ENCODE measurements around the gene GDF15. TPM values are rescaled to one million over a fixed set of nuclear protein-coding genes. Genes with fewer than 3 reads are reported as not detected.

GDF15 gene
- total RNA-seq, 1 experiment from 2014 or later: 27.3 TPM

GRCh38 chr19:18436671-18437490, 50.9 kb downstream of the GDF15 start (continued):
- TF ChIP-seq MAX (CRISPR knock-in tag; IDR thresholded peaks at IDR 0.05) (peak; percentile 75), ATF2 (CRISPR knock-in tag; IDR thresholded peaks at IDR 0.05; ENCODE audit: borderline replicate concordance, low read depth) (no peak), AFF4 (CRISPR knock-in tag; IDR thresholded peaks at IDR 0.05; ENCODE audit: borderline replicate concordance) (no peak), NFE2L1 (CRISPR knock-in tag; IDR thresholded peaks at IDR 0.05) (0 out of 2 replicates have a peak, but pooled peaks have one; percentile 29), FOXK1 (CRISPR knock-in tag; IDR thresholded peaks at IDR 0.05) (peak; percentile 40), ZNF423 (CRISPR knock-in tag; IDR thresholded peaks at IDR 0.05) (no peak), KAT7 (CRISPR knock-in tag; IDR thresholded peaks at IDR 0.05; ENCODE audit: borderline replicate concordance) (peak; percentile 37; the same call in 1 of the 2 replicates), JUN (CRISPR knock-in tag; IDR thresholded peaks at IDR 0.05) (peak; percentile 56; the same call in 1 of the 2 replicates), SP1 (CRISPR knock-in tag; conservative IDR thresholded peaks at IDR 0.05) (peak; percentile 71), NFYB (CRISPR knock-in tag; conservative IDR thresholded peaks at IDR 0.05; ENCODE audit: low read depth) (0 out of 2 replicates have a peak, but pooled peaks have one; percentile 19), OVOL2 (CRISPR knock-in tag; IDR thresholded peaks at IDR 0.05; ENCODE audit: borderline replicate concordance) (no peak), GABPB1 (CRISPR knock-in tag; IDR thresholded peaks at IDR 0.05) (no peak), RORB (CRISPR knock-in tag; IDR thresholded peaks at IDR 0.05) (no peak)

- Mint-ChIP-seq H3K36me3 (peaks cover 7% of the 10 kb centered on the region), H3K4me1 (peaks cover 29% of the 10 kb centered on the region), H3K9me3 (peaks cover 5% of the 10 kb centered on the region), H3K4me3 (peak within 1 kb of the TSS; percentile 66), H3K27ac (peak within 1 kb of the TSS; percentile 91), H3K27me3 (ENCODE audit: low read depth) (no peaks in the 10 kb centered on the region)
- no peak for TF ChIP-seq ZNF317 (CRISPR knock-in tag; IDR thresholded peaks at IDR 0.05; ENCODE audit: borderline replicate concordance, low read depth)
- TF ChIP-seq USF1 (CRISPR knock-in tag; IDR thresholded peaks at IDR 0.05): no peak; the same call in 1 of the 2 replicates
- no peak for TF ChIP-seq ZNF219 (CRISPR knock-in tag; IDR thresholded peaks at IDR 0.05; ENCODE audit: borderline replicate concordance)
- TF ChIP-seq TEAD4 (CRISPR knock-in tag; IDR thresholded peaks at IDR 0.05): 0 out of 2 replicates have a peak, but pooled peaks have one; percentile 29
- 0 out of 2 replicates have a peak, but pooled peaks have one; percentile 64 for TF ChIP-seq ARID4B (CRISPR knock-in tag; IDR thresholded peaks at IDR 0.05; ENCODE audit: borderline replicate concordance)
- no peak for TF ChIP-seq ZNF138 (CRISPR knock-in tag; conservative IDR thresholded peaks at IDR 0.05)
- TF ChIP-seq MXD4 (CRISPR knock-in tag; IDR thresholded peaks at IDR 0.05; ENCODE audit: borderline replicate concordance): no peak
- peak; percentile 19; the same call in 1 of the 2 replicates for TF ChIP-seq TEAD1 (CRISPR knock-in tag; IDR thresholded peaks at IDR 0.05)
- peak; percentile 68 for TF ChIP-seq MAX (CRISPR knock-in tag; IDR thresholded peaks at IDR 0.05)
- TF ChIP-seq NFYB (CRISPR knock-in tag; conservative IDR thresholded peaks at IDR 0.05; ENCODE audit: low read depth): 0 out of 2 replicates have a peak, but pooled peaks have one; percentile 28
- ChIA-PET CTCF (interaction anchor here (0.5 to 3.5 kb wide), 17 partner anchors 9 to 898 kb away, joined by 3 to 27 read pairs (median 4); partner anchors contain the start of genes ELL and SSBP4), POLR2A (interaction anchor here (0.6 kb wide), 3 partner anchors 9 to 338 kb away, joined by 3 to 8 read pairs (median 4); no protein-coding TSS in a partner anchor)
- ATAC-seq (peak; percentile 6), DNase-seq (ENCODE audit: low spot score) (peak; percentile 74)
Measured at GRCh38 chr19:18437491-18438330, 51.8 kb downstream of the GDF15 start, which contains the start of gene ISYNA1. Gene ISYNA1, minus strand, starts transcription at chr19:18438133. Its CDS starts 154 bp downstream, at chr19:18437979.

Measured in WTC11 (cell line).